ENCODE data around the gene CCNY.
"Not testable (repeated sequence)": the region's sequence is repeated elsewhere in the genome, so short reads cannot be mapped to it uniquely, and the experiment has no call there.

CCNY gene

GRCh38 chr10:35517431-35518181 is 181.3 kb downstream of the CCNY start:
- H3K27me3 Mint-ChIP-seq, result no peaks in the 10 kb centered on the region
- peaks cover 36% of the 10 kb centered on the region for H3K4me1 Mint-ChIP-seq
- no peak overlapping the region for H3K4me3 Mint-ChIP-seq
- no peak for ATAC-seq
- no peaks in the 10 kb centered on the region for H3K9me3 Mint-ChIP-seq
- no peak overlapping the region for H3K27ac Mint-ChIP-seq
- peaks cover under 1% of the 10 kb centered on the region for H3K36me3 Mint-ChIP-seq

GRCh38 chr10:35518187-35518586 is 181.9 kb downstream of the CCNY start:
- H3K36me3 Mint-ChIP-seq, H3K27me3 Mint-ChIP-seq, ATAC-seq, H3K27ac Mint-ChIP-seq, H3K4me3 Mint-ChIP-seq, H3K9me3 Mint-ChIP-seq: not testable (repeated sequence)
- peaks cover 40% of the 10 kb centered on the region for H3K4me1 Mint-ChIP-seq

GRCh38 chr10:35520996-35521395 is 184.7 kb downstream of the CCNY start:
- Mint-ChIP-seq H3K27ac (no peak overlapping the region), H3K4me1 (peaks cover 23% of the 10 kb centered on the region), H3K9me3 (no peaks in the 10 kb centered on the region), H3K36me3 (no peaks in the 10 kb centered on the region), H3K27me3 (no peaks in the 10 kb centered on the region), H3K4me3 (no peak overlapping the region)
- ATAC-seq, result no peak

GRCh38 chr10:35523670-35524225 is 187.4 kb downstream of the CCNY start:
- Mint-ChIP-seq H3K36me3 (no peaks in the 10 kb centered on the region), H3K27ac (peak overlapping the region; percentile 1)

GRCh38 chr10:35526746-35527145 is 190.4 kb downstream of the CCNY start:
- Mint-ChIP-seq H3K4me3 (no peak overlapping the region), H3K36me3 (peaks cover 19% of the 10 kb centered on the region), H3K9me3 (no peaks in the 10 kb centered on the region), H3K4me1 (peaks cover 20% of the 10 kb centered on the region), H3K27me3 (no peaks in the 10 kb centered on the region), H3K27ac (no peak overlapping the region)
- no peak for ATAC-seq

More at GRCh38 chr10:35523670-35524225, 187.4 kb downstream of the CCNY start:
- Mint-ChIP-seq H3K27me3 (no peaks in the 10 kb centered on the region), H3K9me3 (no peaks in the 10 kb centered on the region), H3K4me1 (peaks cover 20% of the 10 kb centered on the region), H3K4me3 (no peak overlapping the region)
- peak; percentile 70 for ATAC-seq

GRCh38 chr10:35532141-35532540 is 195.8 kb downstream of the CCNY start:
- no peaks in the 10 kb centered on the region for H3K4me1 Mint-ChIP-seq
- H3K9me3 Mint-ChIP-seq, result peaks cover 15% of the 10 kb centered on the region
- H3K4me3 Mint-ChIP-seq, result no peak overlapping the region
- H3K27ac Mint-ChIP-seq, result no peak overlapping the region
- peaks cover 67% of the 10 kb centered on the region for H3K36me3 Mint-ChIP-seq
- ATAC-seq, result no peak
- H3K27me3 Mint-ChIP-seq, result no peaks in the 10 kb centered on the region

- Mint-ChIP-seq H3K36me3 (peaks cover 81% of the 10 kb centered on the region), H3K4me3 (no peak overlapping the region), H3K4me1 (no peaks in the 10 kb centered on the region), H3K27me3 (no peaks in the 10 kb centered on the region), H3K27ac (no peak overlapping the region), H3K9me3 (peaks cover 18% of the 10 kb centered on the region)
- ATAC-seq, result no peak
These were observed 197.3 kb downstream of the CCNY start for GRCh38 chr10:35533565-35533964.

GRCh38 chr10:35535136-35535535 is 198.8 kb downstream of the CCNY start:
- ATAC-seq, result no peak
- no peaks in the 10 kb centered on the region for H3K27me3 Mint-ChIP-seq
- H3K27ac Mint-ChIP-seq, result no peak overlapping the region
- H3K36me3 Mint-ChIP-seq, result peaks cover 90% of the 10 kb centered on the region
- H3K4me1 Mint-ChIP-seq, result no peaks in the 10 kb centered on the region
- H3K4me3 Mint-ChIP-seq, result no peak overlapping the region
- peaks cover 18% of the 10 kb centered on the region for H3K9me3 Mint-ChIP-seq

GRCh38 chr10:35536789-35537188 is 200.5 kb downstream of the CCNY start:
- Mint-ChIP-seq H3K27me3 (no peaks in the 10 kb centered on the region), H3K27ac (no peak overlapping the region), H3K9me3 (peaks cover 18% of the 10 kb centered on the region), H3K4me1 (peaks cover 16% of the 10 kb centered on the region), H3K4me3 (no peak overlapping the region), H3K36me3 (peaks cover 93% of the 10 kb centered on the region)
- ATAC-seq, result no peak

GRCh38 chr10:35537925-35538324 is 201.6 kb downstream of the CCNY start:
- ATAC-seq, H3K27me3 Mint-ChIP-seq, H3K4me3 Mint-ChIP-seq, H3K27ac Mint-ChIP-seq: not testable (repeated sequence)
- Mint-ChIP-seq H3K9me3 (peaks cover 18% of the 10 kb centered on the region), H3K4me1 (peaks cover 22% of the 10 kb centered on the region), H3K36me3 (peaks cover 90% of the 10 kb centered on the region)

- peaks cover 72% of the 10 kb centered on the region for H3K36me3 Mint-ChIP-seq
- no peaks in the 10 kb centered on the region for H3K27me3 Mint-ChIP-seq
- H3K27ac Mint-ChIP-seq, result no peak overlapping the region
- H3K4me1 Mint-ChIP-seq, result peaks cover 22% of the 10 kb centered on the region
- ATAC-seq, result no peak
- no peak overlapping the region for H3K4me3 Mint-ChIP-seq
- H3K9me3 Mint-ChIP-seq, result peaks cover 8% of the 10 kb centered on the region
These were observed 204.2 kb downstream of the CCNY start for GRCh38 chr10:35540296-35541164.

GRCh38 chr10:35541720-35542119 is 205.4 kb downstream of the CCNY start:
- Mint-ChIP-seq H3K27ac (no peak overlapping the region), H3K4me3 (no peak overlapping the region), H3K4me1 (peaks cover 22% of the 10 kb centered on the region), H3K9me3 (peaks cover 3% of the 10 kb centered on the region), H3K27me3 (no peaks in the 10 kb centered on the region), H3K36me3 (peaks cover 63% of the 10 kb centered on the region)
- no peak for ATAC-seq

- ATAC-seq, result no peak
These were observed 206.0 kb downstream of the CCNY start for GRCh38 chr10:35542303-35542702.

GRCh38 chr10:35545079-35545657 is 208.9 kb downstream of the CCNY start:
- no peak for ATAC-seq
- Mint-ChIP-seq H3K27me3 (no peaks in the 10 kb centered on the region), H3K27ac (no peak overlapping the region), H3K4me1 (peaks cover 22% of the 10 kb centered on the region), H3K36me3 (peaks cover 40% of the 10 kb centered on the region), H3K9me3 (no peaks in the 10 kb centered on the region), H3K4me3 (no peak overlapping the region)

More at GRCh38 chr10:35542303-35542702, 206.0 kb downstream of the CCNY start:
- Mint-ChIP-seq H3K4me1 (peaks cover 22% of the 10 kb centered on the region), H3K27ac (no peak overlapping the region), H3K27me3 (no peaks in the 10 kb centered on the region), H3K9me3 (peaks cover 3% of the 10 kb centered on the region), H3K4me3 (no peak overlapping the region), H3K36me3 (peaks cover 59% of the 10 kb centered on the region)
